ENCODE measurements around the gene RNLS. TPM values are rescaled to one million over a fixed set of nuclear protein-coding genes. Genes with fewer than 3 reads are reported as not detected.

RNLS gene
- total RNA-seq, 1 donor from 2014 or later: 3.7 TPM

GRCh38 chr10:88507404-88507803, 75.7 kb downstream of the RNLS start:
- TF ChIP-seq CTCF (IDR thresholded peaks at IDR 0.05): no peak
- no peak for DNase-seq
- intact Hi-C loops (cut with DNase I): no loop called here
- Histone ChIP-seq H3K36me3 (no peaks in the 10 kb centered on the region), H3K9me3 (no peaks in the 10 kb centered on the region), H3K4me1 (no peaks in the 10 kb centered on the region), H3K27ac (no peak overlapping the region), H3K4me3 (no peak overlapping the region), H3K27me3 (no peaks in the 10 kb centered on the region)
- no peak for ATAC-seq

GRCh38 chr10:88505680-88506215, 77.4 kb downstream of the RNLS start:
- H3K27ac ChIP-seq: no peak overlapping the region
- H3K9me3 ChIP-seq: no peaks in the 10 kb centered on the region
- H3K36me3 ChIP-seq: no peaks in the 10 kb centered on the region
- no peak for TF ChIP-seq CTCF (IDR thresholded peaks at IDR 0.05)
- DNase-seq (no peak), ATAC-seq (no peak)
- no peak overlapping the region for H3K4me3 ChIP-seq
- H3K4me1 ChIP-seq: no peaks in the 10 kb centered on the region
- no peaks in the 10 kb centered on the region for H3K27me3 ChIP-seq
- intact Hi-C loops (cut with DNase I): no loop called here

GRCh38 chr10:88505265-88505664, 77.9 kb downstream of the RNLS start:
- H3K27ac ChIP-seq: no peak overlapping the region
- no peak overlapping the region for H3K4me3 ChIP-seq
- intact Hi-C loops (cut with DNase I): no loop called here
- no peak for ATAC-seq
- H3K9me3 ChIP-seq: no peaks in the 10 kb centered on the region
- no peak for TF ChIP-seq CTCF (IDR thresholded peaks at IDR 0.05)
- H3K27me3 ChIP-seq: no peaks in the 10 kb centered on the region
- no peaks in the 10 kb centered on the region for H3K4me1 ChIP-seq
- DNase-seq: no peak
- no peaks in the 10 kb centered on the region for H3K36me3 ChIP-seq

GRCh38 chr10:88500656-88501055, 82.5 kb downstream of the RNLS start:
- Histone ChIP-seq H3K4me1 (no peaks in the 10 kb centered on the region), H3K4me3 (no peak overlapping the region), H3K27me3 (no peaks in the 10 kb centered on the region), H3K27ac (no peak overlapping the region), H3K9me3 (no peaks in the 10 kb centered on the region), H3K36me3 (no peaks in the 10 kb centered on the region)
- intact Hi-C loops (cut with DNase I): no loop called here
- ATAC-seq: no peak
- TF ChIP-seq CTCF (IDR thresholded peaks at IDR 0.05): no peak
- no peak for DNase-seq

- no peak for DNase-seq
- Histone ChIP-seq H3K4me1 (no peaks in the 10 kb centered on the region), H3K9me3 (no peaks in the 10 kb centered on the region), H3K27me3 (no peaks in the 10 kb centered on the region), H3K36me3 (no peaks in the 10 kb centered on the region), H3K27ac (no peak overlapping the region), H3K4me3 (no peak overlapping the region)
- intact Hi-C loops (cut with DNase I): no loop called here
- no peak for TF ChIP-seq CTCF (IDR thresholded peaks at IDR 0.05)
- ATAC-seq: no peak
Observed at GRCh38 chr10:88499569-88500470, 83.3 kb downstream of the RNLS start.
